GM23338 (cell line): ENCODE measurements around the gene EREG. TPM values are rescaled to one million over a fixed set of nuclear protein-coding genes. Genes with fewer than 3 reads are reported as not detected.

ENCODE experiments used
- ATAC-seq: fragments of 200-7000 bp; cut with Tn5 transposase; 3 replicates; pipeline ENCODE4 v1.9.1; 2020
- DNase-seq: peaks from one replicate; pipeline ENCODE4 v3.0.0-alpha.2; 2015; ENCODE audit warnings: low spot score
- H2AFZ ChIP-seq: fragments of 200-600 bp; sonication (generic); 2 replicates; pipeline ENCODE4 v1.8.0; 2016; ENCODE audit warnings: antibody characterized with exemption, mild to moderate bottlenecking, moderate library complexity
- H3F3A ChIP-seq: fragments of 200-600 bp; sonication (generic); replicated peaks from 2 replicates; pipeline ENCODE4 v1.8.0; 2017; ENCODE audit warnings: antibody characterized with exemption, mixed run types, low read depth
- H3K27ac ChIP-seq: fragments of 200-600 bp; sonication (generic); 2 replicates; pipeline ENCODE4 v1.6.1; 2016; ENCODE audit warnings: low read depth
- H3K27me3 ChIP-seq: fragments of 200-600 bp; sonication (generic); 2 replicates; pipeline ENCODE4 v1.8.0; 2016; ENCODE audit warnings: mild to moderate bottlenecking, mixed run types, moderate library complexity; ENCODE audit not compliant: insufficient read depth
- H3K36me3 ChIP-seq: fragments of 200-600 bp; sonication (generic); 2 replicates; pipeline ENCODE4 v1.8.0; 2016; ENCODE audit warnings: mild to moderate bottlenecking; ENCODE audit not compliant: insufficient read depth
- H3K4me1 ChIP-seq: fragments of 200-600 bp; sonication (generic); 2 replicates; pipeline ENCODE4 v1.8.0; 2016; ENCODE audit warnings: mild to moderate bottlenecking, moderate library complexity; ENCODE audit not compliant: insufficient read depth
- H3K4me2 ChIP-seq: fragments of 200-600 bp; sonication (generic); 2 replicates; pipeline ENCODE4 v1.7.1; 2017; ENCODE audit warnings: mixed run types
- H3K4me3 ChIP-seq: fragments of 200-600 bp; sonication (generic); 2 replicates; pipeline ENCODE4 v1.6.1; 2016; ENCODE audit warnings: mixed run types
- H3K79me2 ChIP-seq: fragments of 200-600 bp; sonication (generic); replicated peaks from 2 replicates; pipeline ENCODE4 v1.8.0; 2017; ENCODE audit warnings: mild to moderate bottlenecking; ENCODE audit not compliant: insufficient read depth
- H3K9me2 ChIP-seq: fragments of 200-600 bp; sonication (generic); 2 replicates; pipeline ENCODE4 v1.8.0; 2017; ENCODE audit not compliant: insufficient read depth
- H4K20me1 ChIP-seq: fragments of 200-600 bp; sonication (generic); replicated peaks from 2 replicates; pipeline ENCODE4 v1.8.0; 2017; ENCODE audit warnings: mild to moderate bottlenecking; ENCODE audit not compliant: insufficient read depth
- H3K27ac Mint-ChIP-seq: 2 replicates; pipeline ENCODE4 v1.8.0; 2020; ENCODE audit warnings: inconsistent platforms, mild to moderate bottlenecking, moderate library complexity, mixed read lengths
- H3K27me3 Mint-ChIP-seq: 3 replicates; pipeline ENCODE4 v1.8.0; 2022; ENCODE audit warnings: low read depth, mild to moderate bottlenecking, moderate library complexity, mixed read lengths, inconsistent platforms; ENCODE audit not compliant: insufficient read depth, poor library complexity
- H3K36me3 Mint-ChIP-seq: 3 replicates; pipeline ENCODE4 v1.8.0; 2021; ENCODE audit warnings: low read depth, mild to moderate bottlenecking, inconsistent platforms, moderate library complexity, mixed read lengths
- H3K4me1 Mint-ChIP-seq: 3 replicates; pipeline ENCODE4 v1.8.0; 2020; ENCODE audit warnings: mild to moderate bottlenecking, inconsistent platforms, mixed read lengths
- H3K4me3 Mint-ChIP-seq: 3 replicates; pipeline ENCODE4 v1.8.0; 2021; ENCODE audit warnings: moderate library complexity, mild to moderate bottlenecking, inconsistent platforms, mixed read lengths
- H3K9me3 Mint-ChIP-seq: 3 replicates; pipeline ENCODE4 v1.8.0; 2020; ENCODE audit warnings: moderate library complexity, mild to moderate bottlenecking, inconsistent platforms, mixed read lengths
- CREB1 ChIP-seq: fragments of 250-450 bp; sonication (Bioruptor Pico); IDR thresholded peaks from 2 replicates; pipeline ENCODE4 v1.5.0; 2020; ENCODE audit warnings: low read depth, mild to moderate bottlenecking, moderate library complexity
- CTCF ChIP-seq, 2 experiments: fragments of 200-600 bp in 1 of 2; sonication (generic) in 1 of 2; conservative IDR thresholded peaks; 2 replicates each; pipeline versions ENCODE4 v1.5.1 to v1.6.1; 2016 to 2017; ENCODE audit warnings: antibody characterized with exemption in 2 of 2, low read depth in 2 of 2, mild to moderate bottlenecking in 2 of 2, moderate library complexity in 1 of 2
- EZH2 ChIP-seq: fragments of 200-600 bp; sonication (generic); IDR thresholded peaks from one replicate; pipeline ENCODE4 v1.8.0; 2017; ENCODE audit warnings: antibody characterized with exemption, mild to moderate bottlenecking, low read depth; ENCODE audit not compliant: unreplicated experiment
- EZH2phosphoT487 ChIP-seq: fragments of 200-600 bp; sonication (generic); IDR thresholded peaks from one replicate; pipeline ENCODE4 v1.8.1; 2018; ENCODE audit warnings: antibody characterized with exemption; ENCODE audit not compliant: unreplicated experiment
- JUNB ChIP-seq: IDR thresholded peaks from one replicate; pipeline ENCODE4 v1.6.1; 2016; ENCODE audit warnings: antibody characterized with exemption; ENCODE audit not compliant: unreplicated experiment
- NANOG ChIP-seq: IDR thresholded peaks from 2 replicates; pipeline ENCODE4 v1.6.1; 2016; ENCODE audit warnings: antibody characterized with exemption, borderline replicate concordance
- POLR2AphosphoS5 ChIP-seq: IDR thresholded peaks from 2 replicates; pipeline ENCODE4 v1.6.1; 2016; ENCODE audit warnings: antibody characterized with exemption, low read depth
- REST ChIP-seq: IDR thresholded peaks from one replicate; pipeline ENCODE4 v1.6.1; 2018; ENCODE audit warnings: antibody characterized with exemption; ENCODE audit not compliant: unreplicated experiment
- STAT1 ChIP-seq: IDR thresholded peaks from one replicate; pipeline ENCODE4 v1.6.1; 2016; ENCODE audit warnings: antibody characterized with exemption; ENCODE audit not compliant: unreplicated experiment
- ZNF114 ChIP-seq: fragments of 250-450 bp; sonication (Bioruptor Pico); IDR thresholded peaks from 2 replicates; pipeline ENCODE4 v1.5.0; 2020; ENCODE audit warnings: mild to moderate bottlenecking, moderate library complexity
- ZNF331 ChIP-seq: fragments of 250-450 bp; sonication (Bioruptor Pico); IDR thresholded peaks from 2 replicates; pipeline ENCODE4 v1.5.0; 2020; ENCODE audit warnings: low read depth, mild to moderate bottlenecking, moderate library complexity
- ZNF462 ChIP-seq: fragments of 250-450 bp; sonication (Bioruptor Pico); IDR thresholded peaks from 2 replicates; pipeline ENCODE4 v1.5.0; 2020; ENCODE audit warnings: mild to moderate bottlenecking, moderate library complexity
- polyA plus RNA-seq: library from polyadenylated mRNA; unstranded; fragments of >200 nt; fragmentation: Nextera tagmentation; extraction: Ambion mirVana; gene quantifications from 2 replicates; pipeline ENCODE4 v1.2.1, GENCODE V29; 2016
- total RNA-seq: library from RNA; depleted of rRNA; stranded (reverse); fragments of >200 nt; shearing (Covaris generic); gene quantifications from 2 replicates; pipeline ENCODE4 v1.2.3, GENCODE V29; 2014

EREG gene
- total and polyA plus RNA-seq, 2 experiments from 2014 or later = not detected

- no peak for TF ChIP-seq CTCF (conservative IDR thresholded peaks at IDR 0.05; ENCODE audit: low read depth in 2 of 2)
These were observed 49.6 kb upstream of the EREG start (continued) for GRCh38 chr4:74315376-74315775.

- H3K27me3 ChIP-seq = no peaks in the 10 kb centered on the region
- no peak overlapping the region for H3K4me2 ChIP-seq
- ATAC-seq (no peak), DNase-seq (peak; percentile 21)
- Mint-ChIP-seq H3K36me3 (no peaks in the 10 kb centered on the region), H3K4me1 (peaks cover 13% of the 10 kb centered on the region), H3K4me3 (no peak overlapping the region), H3K27me3 (no peaks in the 10 kb centered on the region), H3K9me3 (no peaks in the 10 kb centered on the region), H3K27ac (peak overlapping the region; percentile 20; the same call in 1 of the 2 replicates)
- no peak overlapping the region for H3K4me3 ChIP-seq
- H3F3A ChIP-seq = no peaks in the 10 kb centered on the region
- H3K27ac ChIP-seq = no peak overlapping the region
- 0 out of 2 replicates have a peak, but pooled peaks cover 10% of the 10 kb centered on the region for H3K4me1 ChIP-seq
- no peaks in the 10 kb centered on the region for H3K9me2 ChIP-seq
- H4K20me1 ChIP-seq = no peaks in the 10 kb centered on the region
- H2AFZ ChIP-seq = no peak overlapping the region
- no peaks in the 10 kb centered on the region for H3K36me3 ChIP-seq
- H3K79me2 ChIP-seq = no peaks in the 10 kb centered on the region
- TF ChIP-seq EZH2phosphoT487 (no peak), ZNF114 (no peak), JUNB (no peak), POLR2AphosphoS5 (no peak), NANOG (no peak), CTCF (conservative IDR thresholded peaks at IDR 0.05; ENCODE audit: low read depth in 2 of 2) (no peak), EZH2 (no peak), ZNF462 (CRISPR knock-in tag) (no peak), CREB1 (CRISPR knock-in tag) (no peak), REST (no peak), ZNF331 (CRISPR knock-in tag) (no peak), STAT1 (no peak)
These were observed 48.5 kb upstream of the EREG start for GRCh38 chr4:74316397-74316796.
